Measurements from ENCODE around the gene TBCB.

GRCh38 chr19:36081894-36082293 lies 33.4 kb upstream of the TBCB start:
- no peak for TF ChIP-seq CTCF (IDR thresholded peaks at IDR 0.05)
- TF ChIP-seq POLR2A (IDR thresholded peaks at IDR 0.05) = no peak
